Measurements from ENCODE around the gene RALGPS1. TPM values are rescaled to one million over a fixed set of nuclear protein-coding genes. Genes with fewer than 3 reads are reported as not detected.

The RALGPS1 gene
- total and polyA plus RNA-seq, 2 of the 8 experiments (the other 6 are each of a cell fraction or from before 2014, with no cell fraction given) = 20.0 to 23.5 TPM

GRCh38 chr9:127012250-127012649 lies 97.7 kb downstream of the RALGPS1 start:
- Histone ChIP-seq H2BK15ac (ENCODE audit: low read length) (no peak overlapping the region), H3K79me1 (ENCODE audit: low read depth, low read length) (no peaks in the 10 kb centered on the region), H3K27ac (ENCODE audit: low read depth, low read length) (no peak overlapping the region), H3K56ac (replicated peaks; ENCODE audit: insufficient read length, low read depth, low read length) (no peak overlapping the region), H2BK20ac (ENCODE audit: low read length) (no peak overlapping the region), H4K91ac (replicated peaks; ENCODE audit: insufficient read length, low read length) (no peak overlapping the region), H3K27me3 (replicated peaks in 1 of 4; ENCODE audit: control insufficient read depth in 3 of 4, extremely low read depth in 1 of 4, insufficient read depth in 3 of 4, low read length in 3 of 4) (no peaks in the 10 kb centered on the region), H3K23me2 (ENCODE audit: low read depth, low read length) (no peaks in the 10 kb centered on the region), H4K8ac (ENCODE audit: extremely low read depth, insufficient read depth, low read length) (no peak overlapping the region), H3K4me2 (ENCODE audit: insufficient read depth in 1 of 2, low read depth in 2 of 2, low read length in 2 of 2) (no peak overlapping the region), H3K4ac (replicated peaks; ENCODE audit: insufficient read length, low read depth, low read length) (no peak overlapping the region), H3K79me2 (ENCODE audit: control insufficient read depth in 1 of 2, insufficient read depth in 2 of 2, low read length in 2 of 2) (no peaks in the 10 kb centered on the region), H3K36me3 (ENCODE audit: control insufficient read depth in 2 of 4, insufficient read depth in 4 of 4, low read length in 3 of 4) (no peaks in the 10 kb centered on the region), H3K18ac (ENCODE audit: extremely low read depth, low read length) (no peak overlapping the region), H3K4me3 (ENCODE audit: extremely low read depth in 1 of 4, insufficient read depth in 2 of 4, low read depth in 3 of 4, low read length in 4 of 4) (no peak overlapping the region), H3K14ac (ENCODE audit: insufficient read length) (no peak overlapping the region), H3K9ac (replicated peaks in 1 of 4; ENCODE audit: extremely low read depth in 1 of 4, low read depth in 3 of 4, low read length in 3 of 4) (no peak overlapping the region), H3K23ac (ENCODE audit: insufficient read length) (no peak overlapping the region), H2AFZ (ENCODE audit: low read length) (no peak overlapping the region), H3K9me3 (ENCODE audit: insufficient read depth in 2 of 2, low read depth in 1 of 2, low read length in 1 of 2) (no peaks in the 10 kb centered on the region), H2AK5ac (ENCODE audit: low read depth, low read length) (no peak overlapping the region), H4K5ac (ENCODE audit: insufficient read length, low read depth, low read length) (no peak overlapping the region), H2BK12ac (ENCODE audit: low read depth, low read length) (no peak overlapping the region), H2BK120ac (replicated peaks; ENCODE audit: low read depth, low read length) (no peak overlapping the region), H3K4me1 (replicated peaks in 1 of 4; ENCODE audit: control insufficient read depth in 3 of 4, insufficient read depth in 4 of 4, low read length in 3 of 4) (peaks cover 0 to 5% (median 1%) of the 10 kb centered on the region in 4 experiments; a peak in 2 of 7 replicates), H2BK5ac (ENCODE audit: low read depth, low read length) (no peak overlapping the region), H4K20me1 (replicated peaks in 1 of 2; ENCODE audit: control insufficient read depth in 1 of 2, insufficient read depth in 2 of 2, low read length in 2 of 2) (peaks cover 0 to 2% of the 10 kb centered on the region in 2 experiments)
- TF ChIP-seq RXRA (IDR thresholded peaks at IDR 0.05; ENCODE audit: insufficient read depth, low read depth, low read length) (no peak), YY1 (IDR thresholded peaks at IDR 0.05; ENCODE audit: low read depth, low read length) (no peak)
- ChIA-PET POLR2A (ENCODE audit: partially characterized antibody) (no interaction called here), CTCF (ENCODE audit: partially characterized antibody) (interaction anchor here (0.7 to 1.5 kb wide), 3 partner anchors 47 to 119 kb away, joined by 3 read pairs; no protein-coding TSS in a partner anchor)
- FAIRE-seq (no peak), DNase-seq (ENCODE audit: low read depth in 1 of 2, low spot score in 2 of 2) (no peak)
- WGBS, 2 experiments (ENCODE audit: extremely low coverage in 1 of 2, insufficient coverage in 1 of 2, insufficient read length in 1 of 2, insufficient replicate concordance in 2 of 2, low coverage in 1 of 2, low lambda C conversion rate in 2 of 2, missing lambda C conversion rate in 1 of 2) = 89% methylated on average over 6 of the region's 6 CpGs; no CpG with 5 or more reads in 1 of the 2 experiments

Data from H1 (cell line).